HepG2 (cell line): Measurements from ENCODE around the gene GGA3.
A peak's percentile ranks its signal among the peaks of the same experiment; 100 is the strongest.

Experiments
- EZH2 ChIP-seq: conservative IDR thresholded peaks from 2 replicates; pipeline ENCODE4 v1.6.1; 2012; ENCODE audit warnings: mild to moderate bottlenecking, low read depth, low read length, moderate library complexity
- FOXC1 ChIP-seq: sonication (generic); formaldehyde crosslinking; IDR thresholded peaks from 2 replicates; pipeline ENCODE4 v1.8.0; 2022; ENCODE audit warnings: mild to moderate bottlenecking, missing genetic modification reagents, borderline replicate concordance
- HHEX ChIP-seq: IDR thresholded peaks from 2 replicates; pipeline ENCODE4 v1.6.1; 2016; ENCODE audit warnings: control low read depth
- KLF9 ChIP-seq: IDR thresholded peaks from 2 replicates; pipeline ENCODE4 v1.6.1; 2016; ENCODE audit warnings: low read depth
- NFIC ChIP-seq: IDR thresholded peaks from 2 replicates; pipeline ENCODE4 v1.6.1; 2012; ENCODE audit warnings: mild to moderate bottlenecking, low read length, inconsistent platforms
- PATZ1 ChIP-seq: sonication (generic); formaldehyde crosslinking; IDR thresholded peaks from 2 replicates; pipeline ENCODE4 v1.4.0; 2020; ENCODE audit warnings: missing genetic modification reagents
- POLR2A ChIP-seq, 2 experiments: IDR thresholded peaks; 2 replicates each; pipeline ENCODE4 v1.6.1; 2011; ENCODE audit warnings: low read depth in 2 of 2, low read length in 2 of 2, mild to moderate bottlenecking in 1 of 2, moderate library complexity in 1 of 2; ENCODE audit not compliant: insufficient read depth in 1 of 2
- TF ChIP-seq, protein P1 (sequence below): sonication (generic); formaldehyde crosslinking; IDR thresholded peaks from 2 replicates; pipeline ENCODE4 v1.5.0; 2020; ENCODE audit warnings: mild to moderate bottlenecking, missing genetic modification reagents, moderate library complexity

- TF ChIP-seq FOXC1, result no peak
- TF ChIP-seq EZH2, result no peak
- TF ChIP-seq NFIC, result peak; percentile 73
- TF ChIP-seq POLR2A (IDR thresholded peaks at IDR 0.05; ENCODE audit: insufficient read depth in 1 of 2, low read depth in 2 of 2, low read length in 2 of 2), result no peak
- no peak for TF ChIP-seq PATZ1 (CRISPR knock-in tag)
- peak; percentile 75; the same call in 1 of the 2 replicates for TF ChIP-seq HHEX (CRISPR knock-in tag)
- TF ChIP-seq KLF9, result no peak
- TF ChIP-seq, protein P1, sequence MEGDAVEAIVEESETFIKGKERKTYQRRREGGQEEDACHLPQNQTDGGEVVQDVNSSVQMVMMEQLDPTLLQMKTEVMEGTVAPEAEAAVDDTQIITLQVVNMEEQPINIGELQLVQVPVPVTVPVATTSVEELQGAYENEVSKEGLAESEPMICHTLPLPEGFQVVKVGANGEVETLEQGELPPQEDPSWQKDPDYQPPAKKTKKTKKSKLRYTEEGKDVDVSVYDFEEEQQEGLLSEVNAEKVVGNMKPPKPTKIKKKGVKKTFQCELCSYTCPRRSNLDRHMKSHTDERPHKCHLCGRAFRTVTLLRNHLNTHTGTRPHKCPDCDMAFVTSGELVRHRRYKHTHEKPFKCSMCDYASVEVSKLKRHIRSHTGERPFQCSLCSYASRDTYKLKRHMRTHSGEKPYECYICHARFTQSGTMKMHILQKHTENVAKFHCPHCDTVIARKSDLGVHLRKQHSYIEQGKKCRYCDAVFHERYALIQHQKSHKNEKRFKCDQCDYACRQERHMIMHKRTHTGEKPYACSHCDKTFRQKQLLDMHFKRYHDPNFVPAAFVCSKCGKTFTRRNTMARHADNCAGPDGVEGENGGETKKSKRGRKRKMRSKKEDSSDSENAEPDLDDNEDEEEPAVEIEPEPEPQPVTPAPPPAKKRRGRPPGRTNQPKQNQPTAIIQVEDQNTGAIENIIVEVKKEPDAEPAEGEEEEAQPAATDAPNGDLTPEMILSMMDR, result no peak
Observed at GRCh38 chr17:75199886-75200618, 61.4 kb downstream of the GGA3 start.
